Natural killer cell treated with Interleukin-12 subunit alpha and Interleukin-12 subunit beta and Interleukin-15 and Interleukin-18, amount 100 ng/mL, for 72 hours (primary cell): ENCODE data around the gene KIAA1191. TPM values are rescaled to one million over a fixed set of nuclear protein-coding genes. Genes with fewer than 3 reads are reported as not detected.
"Not testable (repeated sequence)": the region's sequence is repeated elsewhere in the genome, so short reads cannot be mapped to it uniquely, and the experiment has no call there.

Source experiments
- ATAC-seq, 2 donors: fragments of 150-1000 bp; cut with Tn5 transposase in 1 of 2; sonication (Bioruptor Pico), chemical (Tn5 transposase) in 1 of 2; 2 replicates each; pipeline ENCODE4 v1.10.0; 2021
- DNase-seq: peaks from one replicate; pipeline ENCODE4 v3.0.0; 2022; ENCODE audit warnings: low spot score
- H3K27ac Mint-ChIP-seq, 2 donors: 1 replicate in 1 of 2; 2 replicates in 1 of 2; pipeline ENCODE4 v1.8.0; 2022; ENCODE audit warnings: mixed read lengths in 2 of 2, mild to moderate bottlenecking in 1 of 2, moderate library complexity in 1 of 2
- H3K27me3 Mint-ChIP-seq, 2 donors: 1 replicate in 1 of 2; 2 replicates in 1 of 2; pipeline ENCODE4 v1.8.0; 2022; ENCODE audit warnings: mixed read lengths in 2 of 2
- H3K36me3 Mint-ChIP-seq: one replicate; pipeline ENCODE4 v1.8.0; 2022; ENCODE audit warnings: mixed read lengths
- H3K4me1 Mint-ChIP-seq, 2 donors: 1 replicate in 1 of 2; 2 replicates in 1 of 2; pipeline ENCODE4 v1.8.0; 2022; ENCODE audit warnings: low read depth in 2 of 2, mixed read lengths in 2 of 2, mild to moderate bottlenecking in 1 of 2
- H3K4me3 Mint-ChIP-seq: one replicate; pipeline ENCODE4 v1.8.0; 2022; ENCODE audit warnings: mixed read lengths
- H3K9me3 Mint-ChIP-seq: 2 replicates; pipeline ENCODE4 v1.8.0; 2022; ENCODE audit warnings: mixed read lengths
- total RNA-seq, 2 donors: library from RNA; stranded (reverse); gene quantifications; one replicate each; pipeline ENCODE4 v1.2.3, GENCODE V29; 2022

KIAA1191 gene, protein sequence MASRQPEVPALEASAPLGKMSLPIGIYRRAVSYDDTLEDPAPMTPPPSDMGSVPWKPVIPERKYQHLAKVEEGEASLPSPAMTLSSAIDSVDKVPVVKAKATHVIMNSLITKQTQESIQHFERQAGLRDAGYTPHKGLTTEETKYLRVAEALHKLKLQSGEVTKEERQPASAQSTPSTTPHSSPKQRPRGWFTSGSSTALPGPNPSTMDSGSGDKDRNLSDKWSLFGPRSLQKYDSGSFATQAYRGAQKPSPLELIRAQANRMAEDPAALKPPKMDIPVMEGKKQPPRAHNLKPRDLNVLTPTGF
- total RNA-seq: 10 to 100 TPM; 61.1 to 66.7 TPM

DNA sequence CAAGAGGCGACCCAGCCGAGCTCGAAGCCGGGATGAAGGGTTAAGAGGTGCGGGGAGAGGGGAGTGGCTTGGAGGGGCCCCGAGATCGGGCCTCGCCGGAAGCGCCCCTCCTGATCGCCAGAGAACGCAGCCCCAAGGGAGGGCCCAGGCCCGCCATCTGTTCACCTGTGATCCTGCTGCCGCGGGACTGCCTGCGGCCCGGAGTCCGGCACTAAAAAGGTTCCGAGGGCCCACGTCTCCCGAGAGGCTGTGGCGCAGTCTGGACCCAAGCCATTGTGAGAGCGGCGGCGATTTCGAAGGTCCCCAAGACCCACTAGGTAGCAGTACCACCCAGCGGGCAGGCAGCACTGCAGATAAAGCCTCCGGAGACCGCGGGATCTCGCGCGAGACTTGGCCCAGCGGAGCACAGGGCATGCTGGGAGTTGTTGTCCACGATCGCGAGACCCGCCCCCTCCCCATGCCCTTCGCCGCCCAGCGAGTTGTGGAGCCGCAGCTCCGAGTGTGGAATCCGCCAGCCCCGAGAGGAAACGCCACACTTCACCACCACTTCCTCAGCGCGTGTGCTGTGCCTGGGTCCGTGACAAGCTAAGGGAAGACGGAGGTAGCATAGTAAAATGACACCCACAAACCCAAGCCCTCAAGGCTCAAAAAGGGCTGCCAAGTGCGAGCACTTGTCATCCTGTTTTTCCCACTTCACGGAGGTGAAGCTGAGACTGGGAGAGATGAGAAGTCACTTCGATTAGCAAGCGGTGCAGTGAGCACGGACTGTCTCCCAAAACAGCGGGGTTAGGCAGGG lies at the start of gene KIAA1191:
Gene KIAA1191 (minus strand): TSS at position 328 of the 796 bp plus-strand sequence. CDS start 2,256 bp downstream, outside the sequence.
- ATAC-seq (peak; percentile 93 to 95), DNase-seq (peak; percentile 96)
- no peaks in the 10 kb centered on the region for H3K27me3 Mint-ChIP-seq
- H3K9me3 Mint-ChIP-seq: no peaks in the 10 kb centered on the region
- H3K4me1 Mint-ChIP-seq: peaks cover 26 to 32% of the 10 kb centered on the region in 2 donors
- peaks cover 10% of the 10 kb centered on the region for H3K36me3 Mint-ChIP-seq
- H3K4me3 Mint-ChIP-seq: peak within 1 kb of the TSS; percentile 90
- H3K27ac Mint-ChIP-seq: peak within 1 kb of the TSS; percentile 70 to 90

DNA sequence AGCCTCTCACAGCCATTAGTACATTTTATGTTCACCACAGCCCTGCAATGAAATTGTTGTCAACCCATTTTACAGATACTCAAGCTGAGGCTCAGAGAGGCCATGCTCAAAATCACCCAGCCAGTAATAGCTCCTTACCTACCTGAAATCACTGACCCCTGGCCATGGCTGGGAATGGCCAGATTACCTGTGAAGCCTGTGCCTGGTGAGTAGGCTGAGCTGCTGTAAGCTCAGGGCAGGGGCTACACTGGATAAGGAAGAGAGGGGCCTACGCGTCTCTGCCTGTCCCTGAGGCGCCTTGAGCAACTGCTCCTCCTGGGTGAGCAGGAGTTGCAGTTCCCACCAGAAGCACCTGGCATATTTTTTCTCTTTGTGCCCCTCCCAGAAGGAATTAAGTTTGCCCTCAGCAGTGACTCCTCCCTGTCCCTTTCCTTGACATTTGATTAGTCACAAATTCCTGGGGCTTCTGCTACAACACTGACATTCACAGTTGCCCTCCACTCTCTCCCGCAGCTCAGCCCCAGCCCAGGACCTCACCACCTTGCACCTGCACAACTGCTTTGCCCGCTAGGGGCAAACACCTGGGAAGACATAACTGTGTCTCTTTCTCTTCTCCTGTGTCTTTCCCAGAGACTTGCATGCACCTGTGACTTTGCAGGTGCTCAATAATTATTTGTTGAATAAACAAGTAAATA lies 49.1 kb upstream of the KIAA1191 start:
- DNase-seq: no peak
- H3K36me3 Mint-ChIP-seq: peaks cover 6% of the 10 kb centered on the region
- no peaks in the 10 kb centered on the region for H3K27me3 Mint-ChIP-seq
- H3K9me3 Mint-ChIP-seq: no peaks in the 10 kb centered on the region
- no peak overlapping the region for H3K4me3 Mint-ChIP-seq
- no peak for ATAC-seq
- H3K27ac Mint-ChIP-seq: no peak overlapping the region
- H3K4me1 Mint-ChIP-seq: peaks cover 13 to 31% of the 10 kb centered on the region in 2 donors

DNA sequence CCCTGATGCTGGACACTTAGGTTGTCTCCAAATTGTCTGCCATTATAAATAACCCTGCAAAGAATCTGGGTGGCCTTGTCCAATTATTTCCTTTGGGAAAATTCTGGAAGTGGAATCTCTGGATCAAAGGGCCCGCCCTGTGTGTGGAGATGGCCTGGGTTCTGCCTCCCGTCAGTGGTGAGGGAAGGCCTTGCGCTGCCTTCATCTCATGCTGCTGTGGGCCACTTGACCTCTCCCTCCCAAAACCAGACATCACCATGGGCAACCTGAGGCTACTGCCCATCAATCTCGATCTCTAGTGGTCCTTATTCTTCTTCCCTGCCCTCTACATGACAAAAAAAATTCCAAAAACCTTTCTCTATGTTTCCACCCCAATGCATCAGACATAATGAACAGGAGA lies 48.2 kb upstream of the KIAA1191 start:
- H3K9me3 Mint-ChIP-seq: no peaks in the 10 kb centered on the region
- no peaks in the 10 kb centered on the region for H3K27me3 Mint-ChIP-seq
- peaks cover 6% of the 10 kb centered on the region for H3K36me3 Mint-ChIP-seq
- peaks cover 4 to 26% of the 10 kb centered on the region in 2 donors for H3K4me1 Mint-ChIP-seq
- DNase-seq: no peak
- no peak overlapping the region for H3K4me3 Mint-ChIP-seq
- no peak overlapping the region for H3K27ac Mint-ChIP-seq
- no peak for ATAC-seq

DNA sequence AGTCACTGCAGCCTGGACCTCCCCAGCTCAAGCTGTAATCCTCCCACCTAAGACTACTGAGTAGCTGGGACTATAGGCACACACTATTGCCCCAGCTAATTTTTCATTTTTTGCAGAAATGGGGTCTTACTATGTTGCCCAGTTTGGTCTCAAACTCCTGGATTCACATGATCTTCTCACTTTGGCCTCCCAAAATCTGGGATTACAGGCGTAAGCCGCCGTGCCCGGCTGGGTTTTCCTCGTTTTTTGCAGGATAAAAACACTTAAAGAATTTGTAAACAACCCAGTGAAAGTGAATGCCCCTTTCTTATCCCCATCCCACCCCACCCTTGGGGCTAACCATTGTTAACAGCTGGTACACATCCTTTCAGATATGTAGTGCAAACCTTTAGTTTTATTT lies 47.0 kb upstream of the KIAA1191 start:
- no peak overlapping the region for H3K4me3 Mint-ChIP-seq
- DNase-seq (no peak), ATAC-seq (no peak)
- H3K4me1 Mint-ChIP-seq: peaks cover 0 to 21% of the 10 kb centered on the region in 2 donors
- H3K27me3 Mint-ChIP-seq: no peaks in the 10 kb centered on the region
- no peaks in the 10 kb centered on the region for H3K9me3 Mint-ChIP-seq
- H3K36me3 Mint-ChIP-seq: peaks cover 6% of the 10 kb centered on the region
- no peak overlapping the region for H3K27ac Mint-ChIP-seq

DNA sequence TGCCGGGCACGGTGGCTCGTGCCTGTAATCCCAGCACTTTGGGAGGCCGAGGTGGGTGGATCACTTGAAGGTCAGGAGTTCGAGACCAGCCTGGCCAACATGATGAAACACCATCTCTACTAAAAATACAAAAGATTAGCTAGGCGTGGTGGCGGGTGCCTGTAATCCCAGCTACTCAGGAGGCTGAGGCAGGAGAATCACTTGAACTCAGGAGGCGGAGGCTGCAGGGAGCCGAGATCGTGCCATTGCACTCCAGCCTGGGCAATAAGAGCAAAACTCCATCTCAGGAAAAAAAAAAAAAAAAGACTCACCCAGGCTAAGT lies 46.6 kb upstream of the KIAA1191 start:
- H3K4me1 Mint-ChIP-seq: peaks cover 0 to 21% of the 10 kb centered on the region in 2 donors
- H3K27me3 Mint-ChIP-seq, H3K36me3 Mint-ChIP-seq, H3K4me3 Mint-ChIP-seq, DNase-seq, H3K9me3 Mint-ChIP-seq, H3K27ac Mint-ChIP-seq, ATAC-seq: not testable (repeated sequence)

DNA sequence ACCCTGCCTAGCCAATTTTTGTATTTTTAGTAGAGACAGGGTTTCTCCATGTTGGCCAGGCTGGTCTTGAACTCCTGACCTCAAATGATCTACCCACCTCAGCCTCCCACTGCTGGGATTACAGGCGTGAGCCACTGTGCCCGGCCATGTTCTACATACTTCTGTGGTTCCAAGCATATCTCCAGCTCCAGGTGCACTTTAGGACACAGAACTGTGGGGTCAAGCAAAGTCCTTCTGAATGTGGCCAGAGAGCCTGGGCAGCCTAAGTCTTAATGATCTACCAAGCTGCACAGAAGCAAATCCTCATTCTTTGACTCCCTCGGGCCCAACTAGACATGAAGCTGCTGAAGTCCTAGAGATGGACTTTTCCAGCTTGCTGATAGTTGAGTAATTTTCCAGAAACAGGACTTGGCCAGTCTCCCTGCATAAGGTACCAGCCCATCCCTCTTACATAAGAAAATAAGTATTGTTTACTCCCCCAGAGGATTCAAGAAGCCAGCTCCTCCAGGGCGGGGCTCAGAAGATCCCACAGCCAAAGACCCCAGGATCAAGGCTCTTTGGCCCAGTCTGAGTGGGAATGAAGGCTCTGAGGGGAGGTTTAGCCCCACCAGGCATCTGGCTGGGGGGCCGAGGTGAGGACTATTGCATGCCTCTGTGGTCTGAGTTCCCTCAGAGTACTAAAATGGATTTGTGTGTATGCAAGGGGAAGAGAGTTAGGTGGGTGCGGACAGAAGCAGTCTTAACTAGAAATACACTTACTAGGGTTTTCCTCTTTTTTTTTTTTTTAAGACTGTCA lies 46.1 kb upstream of the KIAA1191 start:
- H3K4me1 Mint-ChIP-seq: peaks cover 0 to 16% of the 10 kb centered on the region in 2 donors
- no peaks in the 10 kb centered on the region for H3K9me3 Mint-ChIP-seq
- ATAC-seq (no peak), DNase-seq (no peak)
- no peak overlapping the region for H3K4me3 Mint-ChIP-seq
- peaks cover 6% of the 10 kb centered on the region for H3K36me3 Mint-ChIP-seq
- H3K27ac Mint-ChIP-seq: no peak overlapping the region
- no peaks in the 10 kb centered on the region for H3K27me3 Mint-ChIP-seq

DNA sequence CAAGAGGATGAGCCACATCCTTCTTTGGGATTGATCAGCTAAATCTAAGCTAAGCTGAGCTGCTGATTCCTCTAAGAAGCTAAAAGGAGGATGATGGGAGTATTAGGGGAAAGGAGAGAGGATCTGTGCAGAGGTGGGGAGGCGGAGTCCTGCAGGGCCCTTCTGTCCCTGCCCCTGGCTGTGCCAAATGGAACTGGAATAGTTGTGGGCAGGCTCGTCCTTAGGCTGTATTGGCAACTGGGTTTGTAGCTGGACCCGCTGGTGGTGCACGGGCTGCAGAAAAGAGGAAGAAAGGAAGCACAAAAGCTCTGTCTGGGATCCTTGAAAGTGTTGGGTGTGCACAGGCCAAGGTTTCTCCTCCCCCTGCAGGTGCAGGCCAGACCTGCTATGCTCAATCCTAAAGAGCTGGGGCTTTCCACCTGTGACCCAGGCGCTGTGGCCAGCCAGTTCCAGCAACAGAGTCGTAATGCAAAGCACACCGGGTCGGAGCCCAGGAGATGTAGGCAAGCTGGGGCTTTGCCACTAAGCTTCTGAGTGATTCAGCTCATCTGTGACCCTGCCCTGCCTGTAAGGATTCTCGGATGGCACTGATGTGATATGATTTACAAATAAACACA lies 45.0 kb upstream of the KIAA1191 start:
- no peak for DNase-seq
- H3K27ac Mint-ChIP-seq: no peak overlapping the region
- no peaks in the 10 kb centered on the region for H3K9me3 Mint-ChIP-seq
- H3K4me3 Mint-ChIP-seq: no peak overlapping the region
- H3K4me1 Mint-ChIP-seq: peaks cover 0 to 13% of the 10 kb centered on the region in 2 donors
- ATAC-seq: no peak
- H3K27me3 Mint-ChIP-seq: no peaks in the 10 kb centered on the region
- H3K36me3 Mint-ChIP-seq: peaks cover 6% of the 10 kb centered on the region

DNA sequence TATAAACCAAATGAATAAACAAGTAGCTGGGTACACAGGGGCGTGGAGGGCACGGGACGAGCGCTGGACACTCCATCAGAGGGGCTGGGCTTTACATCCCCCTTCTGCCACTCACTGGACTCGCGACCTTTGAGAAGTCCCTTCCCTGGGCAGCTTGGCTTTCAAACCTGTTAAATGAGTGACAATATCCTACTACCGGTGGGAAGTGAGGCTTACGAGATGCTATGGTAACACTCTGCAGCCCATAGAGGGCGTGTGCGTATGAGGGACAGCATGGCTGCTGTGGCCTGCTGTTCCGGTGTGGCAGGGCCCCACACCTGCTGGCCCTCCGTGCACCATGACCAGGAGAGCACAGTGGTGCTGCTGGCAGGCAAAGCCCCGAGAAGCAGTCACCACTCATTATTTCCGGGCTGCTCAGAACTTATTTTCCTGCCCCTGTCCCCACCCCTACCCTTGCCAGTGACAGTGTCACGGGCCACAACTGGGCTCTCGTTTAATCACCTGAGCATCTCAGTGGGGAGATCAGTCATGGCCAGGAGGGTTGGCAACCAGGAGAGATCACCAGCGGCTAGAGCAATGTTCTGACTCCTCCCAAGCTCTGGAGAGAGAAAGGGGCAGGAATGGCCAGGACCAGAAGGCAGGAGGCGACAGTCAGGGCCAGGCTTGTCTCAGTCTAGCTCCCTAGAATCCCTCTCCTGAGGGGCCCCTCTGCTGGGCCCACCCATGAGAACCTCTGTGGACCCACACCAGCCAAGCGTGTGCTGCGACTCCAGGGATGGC lies 44.3 kb upstream of the KIAA1191 start:
- peaks cover 0 to 6% of the 10 kb centered on the region in 2 donors for H3K4me1 Mint-ChIP-seq
- DNase-seq: no peak
- peaks cover 6% of the 10 kb centered on the region for H3K36me3 Mint-ChIP-seq
- no peak overlapping the region for H3K27ac Mint-ChIP-seq
- H3K4me3 Mint-ChIP-seq: no peak overlapping the region
- no peaks in the 10 kb centered on the region for H3K27me3 Mint-ChIP-seq
- no peak for ATAC-seq
- no peaks in the 10 kb centered on the region for H3K9me3 Mint-ChIP-seq

DNA sequence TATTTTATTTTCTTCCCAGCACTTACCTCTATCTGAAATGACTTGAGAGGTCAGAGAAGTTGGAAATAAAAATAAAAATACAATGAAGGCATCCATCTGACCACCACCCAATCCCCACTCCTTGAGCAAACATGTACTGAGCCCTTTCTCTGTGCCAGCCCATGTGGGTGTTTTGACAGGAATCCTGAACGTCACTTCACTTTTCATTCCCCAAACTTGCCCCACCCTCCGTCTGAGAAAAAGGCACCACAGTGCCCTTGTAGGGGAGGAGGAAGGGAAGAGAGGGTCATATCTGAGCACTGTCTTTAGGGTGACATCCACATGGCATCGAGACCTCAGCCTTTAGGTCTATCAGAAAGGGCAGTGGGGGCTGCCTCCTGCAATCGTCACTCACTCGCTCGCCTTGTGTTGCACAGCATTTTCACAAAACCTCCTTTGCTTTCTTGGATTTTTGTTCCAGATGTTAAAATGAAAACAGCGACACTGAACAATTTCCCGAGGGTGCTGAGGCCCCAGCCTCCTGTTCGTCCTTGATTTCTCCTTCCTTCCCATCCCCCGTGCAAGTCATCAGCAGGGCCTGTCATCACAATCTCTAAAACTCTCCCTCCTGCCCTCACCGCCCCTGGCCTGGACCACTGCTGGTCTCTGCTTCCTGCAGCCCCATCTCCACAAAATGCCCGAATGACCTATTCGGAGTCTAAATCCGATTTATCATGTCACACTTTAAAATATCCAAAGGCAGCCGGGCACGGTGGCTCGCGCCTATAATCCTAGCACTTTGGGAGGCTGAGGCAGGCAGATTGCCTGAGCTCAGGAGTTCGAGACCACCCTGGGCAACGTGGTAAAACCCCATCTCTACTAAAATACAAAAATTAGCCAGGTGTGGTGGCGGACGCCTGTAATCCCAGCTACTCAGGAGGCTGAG lies 40.0 kb upstream of the KIAA1191 start:
- Mint-ChIP-seq H3K27ac (no peak overlapping the region), H3K4me3 (no peak overlapping the region), H3K4me1 (peaks cover 0 to 9% of the 10 kb centered on the region in 2 donors), H3K9me3 (no peaks in the 10 kb centered on the region), H3K27me3 (no peaks in the 10 kb centered on the region), H3K36me3 (no peaks in the 10 kb centered on the region)
- no peak for ATAC-seq
- no peak for DNase-seq

DNA sequence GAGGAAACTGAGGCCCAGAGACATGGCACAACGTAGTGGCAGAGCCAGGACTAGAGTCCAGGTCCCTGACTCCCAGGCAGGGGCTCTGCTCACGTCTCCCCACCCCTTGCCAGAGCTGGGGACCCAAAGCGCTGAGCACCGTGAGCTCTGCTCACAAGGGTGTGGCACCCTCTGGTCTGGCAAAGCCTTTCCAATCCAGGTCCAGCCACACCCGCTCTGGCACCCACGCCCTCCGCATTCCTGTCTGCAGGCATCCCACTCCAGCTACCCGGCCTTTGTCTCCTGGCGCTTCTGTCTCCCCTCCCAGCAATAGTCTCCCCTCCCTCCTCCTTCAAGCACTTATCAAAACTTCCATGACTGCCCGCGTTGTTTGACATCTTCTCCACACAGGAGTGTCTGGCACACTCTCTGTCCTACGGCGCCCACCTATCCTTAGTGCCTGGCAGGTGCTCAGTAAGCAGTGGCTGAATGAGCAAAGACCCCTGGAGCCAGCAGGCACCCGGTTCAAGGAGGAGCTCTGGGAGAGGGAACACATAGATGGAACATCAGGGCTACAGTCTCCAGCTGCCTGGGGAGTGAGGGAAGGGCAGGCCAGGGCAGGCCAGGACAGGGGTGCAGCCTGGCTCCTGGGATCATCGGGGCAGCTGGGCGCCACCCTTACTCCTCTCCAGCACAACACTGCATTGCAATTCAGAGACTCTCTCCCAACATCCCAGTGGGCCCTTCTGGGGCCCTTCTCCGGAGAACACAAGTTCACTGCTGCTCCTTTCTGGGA lies 39.0 kb upstream of the KIAA1191 start:
- DNase-seq: no peak
- Mint-ChIP-seq H3K27ac (no peak overlapping the region), H3K4me1 (peaks cover 0 to 6% of the 10 kb centered on the region in 2 donors), H3K27me3 (no peaks in the 10 kb centered on the region), H3K4me3 (no peak overlapping the region), H3K9me3 (no peaks in the 10 kb centered on the region), H3K36me3 (no peaks in the 10 kb centered on the region)
- ATAC-seq: peak in 1 of 2 donors; percentile 40

DNA sequence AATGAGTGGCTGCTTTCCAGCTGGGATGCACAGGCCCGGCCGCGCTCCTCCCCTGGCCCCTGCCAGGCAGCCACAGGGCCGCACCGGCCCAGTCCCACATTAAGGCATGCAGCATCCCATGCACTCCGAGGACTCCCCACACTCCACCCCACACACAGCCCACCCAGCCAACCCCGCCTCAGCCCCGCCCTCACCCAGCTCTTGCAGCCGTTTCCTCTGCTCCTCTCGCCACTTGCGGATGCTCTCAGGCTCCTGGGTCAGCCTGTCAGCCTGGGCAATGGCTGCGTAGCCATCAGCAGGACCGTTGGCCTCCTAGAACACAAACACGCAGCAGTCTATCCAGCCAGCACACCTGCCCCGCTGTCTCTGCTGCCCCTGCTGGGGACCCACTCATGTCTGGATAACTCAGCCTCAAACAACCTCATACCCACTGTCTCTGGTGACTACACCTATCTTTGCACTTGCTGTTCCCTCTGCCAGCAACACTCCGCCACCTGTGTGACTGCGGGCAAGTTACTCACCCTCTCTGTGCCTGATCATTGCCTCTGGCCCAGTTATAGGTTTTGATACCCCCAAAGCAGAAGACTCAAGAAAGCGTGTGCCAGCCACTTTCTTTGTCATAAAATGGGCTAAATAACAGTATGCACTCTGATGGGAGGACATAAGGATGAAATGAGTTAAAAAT lies 36.3 kb upstream of the KIAA1191 start:
- no peaks in the 10 kb centered on the region for H3K9me3 Mint-ChIP-seq
- no peak overlapping the region for H3K4me3 Mint-ChIP-seq
- H3K4me1 Mint-ChIP-seq: peaks cover 0 to 6% of the 10 kb centered on the region in 2 donors
- ATAC-seq (no peak), DNase-seq (no peak)
- no peaks in the 10 kb centered on the region for H3K27me3 Mint-ChIP-seq
- no peak overlapping the region for H3K27ac Mint-ChIP-seq
- H3K36me3 Mint-ChIP-seq: no peaks in the 10 kb centered on the region
